22Rv1 (cell line): ENCODE results near the gene ASCL5.

ENCODE experiments used
- CTCF ChIP-seq: fragments of 450-650 bp; IDR thresholded peaks from 2 replicates; pipeline ENCODE4 v1.5.1; 2017; ENCODE audit warnings: mild to moderate bottlenecking
- ZFX ChIP-seq: fragments of 450-650 bp; IDR thresholded peaks from 2 replicates; pipeline ENCODE4 v1.6.1; 2017; ENCODE audit warnings: antibody characterized with exemption, borderline replicate concordance

GRCh38 chr1:201154389-201155165 lies 27.6 kb upstream of the ASCL5 start, which contains the start of gene TMEM9:
- TF ChIP-seq CTCF = no peak
- TF ChIP-seq ZFX = no peak
